MM.1S (cell line): ENCODE data around the gene TMIE.

Experiments
- DNase-seq: peaks from one replicate; pipeline ENCODE4 v3.0.0-alpha.2; 2015
- H2AFZ ChIP-seq: fragments of 300-600 bp; sonication (generic); 2 replicates; pipeline ENCODE4 v1.6.0; 2016; ENCODE audit warnings: antibody characterized with exemption, low read length
- H3F3A ChIP-seq: fragments of 300-600 bp; sonication (generic); 2 replicates; pipeline ENCODE4 v1.6.1; 2016; ENCODE audit warnings: mild to moderate bottlenecking, antibody characterized with exemption, low read length, moderate library complexity, mixed read lengths; ENCODE audit not compliant: insufficient read depth
- H3K27ac ChIP-seq: fragments of 300-600 bp; sonication (generic); 2 replicates; pipeline ENCODE4 v1.5.1; 2016; ENCODE audit warnings: mild to moderate bottlenecking, low read length
- H3K27me3 ChIP-seq: fragments of 300-600 bp; sonication (generic); replicated peaks from 2 replicates; pipeline ENCODE4 v1.6.0; 2016; ENCODE audit warnings: low read length; ENCODE audit not compliant: insufficient read depth
- H3K36me3 ChIP-seq: fragments of 300-600 bp; sonication (generic); replicated peaks from 2 replicates; pipeline ENCODE4 v1.6.1; 2016; ENCODE audit warnings: mild to moderate bottlenecking, low read length, mixed read lengths; ENCODE audit not compliant: insufficient read depth
- H3K4me1 ChIP-seq: fragments of 300-600 bp; sonication (generic); 2 replicates; pipeline ENCODE4 v1.6.1; 2016; ENCODE audit warnings: low read length, mixed read lengths
- H3K4me2 ChIP-seq: fragments of 300-600 bp; sonication (generic); 2 replicates; pipeline ENCODE4 v1.6.0; 2016; ENCODE audit warnings: low read depth, low read length
- H3K4me3 ChIP-seq: fragments of 300-600 bp; sonication (generic); 2 replicates; pipeline ENCODE4 v1.5.1; 2016; ENCODE audit warnings: low read length, mixed read lengths
- H3K79me2 ChIP-seq: fragments of 300-600 bp; sonication (generic); 2 replicates; pipeline ENCODE4 v1.6.1; 2016; ENCODE audit warnings: mixed run types, low read length, mixed read lengths
- H3K9ac ChIP-seq: fragments of 300-600 bp; sonication (generic); 2 replicates; pipeline ENCODE4 v1.6.1; 2016; ENCODE audit warnings: low read length, mixed read lengths
- H3K9me2 ChIP-seq: fragments of 300-600 bp; sonication (generic); replicated peaks from 2 replicates; pipeline ENCODE4 v1.6.1; 2016; ENCODE audit warnings: mild to moderate bottlenecking, low read length, mixed read lengths; ENCODE audit not compliant: insufficient read depth
- H3K9me3 ChIP-seq: fragments of 300-600 bp; sonication (generic); replicated peaks from 2 replicates; pipeline ENCODE4 v1.6.1; 2016; ENCODE audit warnings: mild to moderate bottlenecking, low read length, mixed read lengths; ENCODE audit not compliant: insufficient read depth
- H4K20me1 ChIP-seq: fragments of 300-600 bp; sonication (generic); 2 replicates; pipeline ENCODE4 v1.6.1; 2016; ENCODE audit warnings: mild to moderate bottlenecking, low read length, moderate library complexity, mixed read lengths; ENCODE audit not compliant: insufficient read depth
- CTCF ChIP-seq: fragments of 300-600 bp; sonication (generic); IDR thresholded peaks from 2 replicates; pipeline ENCODE4 v1.5.1; 2016; ENCODE audit warnings: antibody characterized with exemption, low read length, mixed read lengths
- EZH2 ChIP-seq: fragments of 300-600 bp; sonication (generic); optimal IDR thresholded peaks from 2 replicates; pipeline ENCODE3; 2017; ENCODE audit warnings: low read depth, mild to moderate bottlenecking, antibody characterized with exemption, low read length, mixed read lengths
- EZH2phosphoT487 ChIP-seq: fragments of 300-600 bp; sonication (generic); IDR thresholded peaks from 2 replicates; pipeline ENCODE4 v1.6.1; 2018; ENCODE audit warnings: antibody characterized with exemption, low read length

The TMIE gene

GRCh38 chr3:46675426-46675825 lies 25.8 kb upstream of the TMIE start:
- DNase-seq: no peak
- no peaks in the 10 kb centered on the region for H3K9me2 ChIP-seq
- H3K27me3 ChIP-seq: 0 out of 2 replicates have a peak, but pooled peaks cover 5% of the 10 kb centered on the region
- H3K9me3 ChIP-seq: no peaks in the 10 kb centered on the region
- no peaks in the 10 kb centered on the region for H3K79me2 ChIP-seq
- H2AFZ ChIP-seq: no peak overlapping the region
- H3K9ac ChIP-seq: no peak overlapping the region
- no peak overlapping the region for H3K4me2 ChIP-seq
- H3F3A ChIP-seq: no peaks in the 10 kb centered on the region
- no peak for TF ChIP-seq CTCF
- no peak for TF ChIP-seq EZH2
- no peak for TF ChIP-seq EZH2phosphoT487
- no peaks in the 10 kb centered on the region for H4K20me1 ChIP-seq
- no peak overlapping the region for H3K4me3 ChIP-seq
- H3K36me3 ChIP-seq: no peaks in the 10 kb centered on the region
- no peaks in the 10 kb centered on the region for H3K4me1 ChIP-seq
- H3K27ac ChIP-seq: no peak overlapping the region

GRCh38 chr3:46675843-46676567 lies 25.2 kb upstream of the TMIE start:
- H3K79me2 ChIP-seq: no peaks in the 10 kb centered on the region
- no peaks in the 10 kb centered on the region for H3F3A ChIP-seq
- 0 out of 2 replicates have a peak, but pooled peaks cover 5% of the 10 kb centered on the region for H3K27me3 ChIP-seq
- H3K9me2 ChIP-seq: no peaks in the 10 kb centered on the region
- H3K9me3 ChIP-seq: no peaks in the 10 kb centered on the region
- H3K9ac ChIP-seq: no peak overlapping the region
- no peaks in the 10 kb centered on the region for H4K20me1 ChIP-seq
- no peaks in the 10 kb centered on the region for H3K4me1 ChIP-seq
- no peak overlapping the region for H2AFZ ChIP-seq
- H3K36me3 ChIP-seq: no peaks in the 10 kb centered on the region
- TF ChIP-seq EZH2phosphoT487 (no peak), CTCF (no peak), EZH2 (no peak)
- H3K4me2 ChIP-seq: no peak overlapping the region
- no peak overlapping the region for H3K4me3 ChIP-seq
- DNase-seq: peak; percentile 17
- H3K27ac ChIP-seq: no peak overlapping the region

GRCh38 chr3:46676601-46677410 lies 24.4 kb upstream of the TMIE start:
- 0 out of 2 replicates have a peak, but pooled peaks cover 5% of the 10 kb centered on the region for H3K27me3 ChIP-seq
- H3K4me3 ChIP-seq: no peak overlapping the region
- H3K27ac ChIP-seq: no peak overlapping the region
- H3K4me2 ChIP-seq: no peak overlapping the region
- no peaks in the 10 kb centered on the region for H3K36me3 ChIP-seq
- no peak for DNase-seq
- no peaks in the 10 kb centered on the region for H3F3A ChIP-seq
- no peaks in the 10 kb centered on the region for H4K20me1 ChIP-seq
- no peak overlapping the region for H2AFZ ChIP-seq
- H3K9me2 ChIP-seq: no peaks in the 10 kb centered on the region
- H3K9ac ChIP-seq: no peak overlapping the region
- H3K79me2 ChIP-seq: no peaks in the 10 kb centered on the region
- TF ChIP-seq EZH2phosphoT487: no peak
- TF ChIP-seq EZH2: no peak
- no peak for TF ChIP-seq CTCF
- H3K9me3 ChIP-seq: no peaks in the 10 kb centered on the region
- H3K4me1 ChIP-seq: no peaks in the 10 kb centered on the region
